Ramos (cell line): ENCODE data around the gene NRCAM.

Experiments used
- in situ Hi-C: fragments of 300-500 bp; cut with MboI; formaldehyde crosslinking; loops from one replicate; pipeline ENCODE4 v1.14.3; 2022; ENCODE audit warnings: low sequenced_read_pairs; ENCODE audit not compliant: unreplicated experiment

Gene NRCAM

GRCh38 chr7:108430664-108431063 lies 25.6 kb downstream of the NRCAM start:
- in situ Hi-C loops: no loop called here

- in situ Hi-C loops: no loop called here
These were observed 28.5 kb downstream of the NRCAM start for GRCh38 chr7:108427766-108428165.

GRCh38 chr7:108425714-108426275 lies 30.4 kb downstream of the NRCAM start:
- in situ Hi-C loops: no loop called here

- in situ Hi-C loops: no loop called here
These were observed 32.2 kb downstream of the NRCAM start for GRCh38 chr7:108424013-108424412.

- in situ Hi-C loops: no loop called here
These were observed 32.9 kb downstream of the NRCAM start for GRCh38 chr7:108423089-108423989.

- in situ Hi-C loops: no loop called here
These were observed 34.4 kb downstream of the NRCAM start for GRCh38 chr7:108421720-108422331.

- in situ Hi-C loops: no loop called here
These were observed 36.0 kb downstream of the NRCAM start for GRCh38 chr7:108419961-108420908.

- in situ Hi-C loops: no loop called here
These were observed 37.3 kb downstream of the NRCAM start for GRCh38 chr7:108418946-108419345.

GRCh38 chr7:108417926-108418325 lies 38.3 kb downstream of the NRCAM start:
- in situ Hi-C loops: no loop called here

- in situ Hi-C loops: no loop called here
These were observed 39.1 kb downstream of the NRCAM start for GRCh38 chr7:108417144-108417543.

GRCh38 chr7:108415821-108416536 lies 40.3 kb downstream of the NRCAM start:
- in situ Hi-C loops: no loop called here

- in situ Hi-C loops: no loop called here
These were observed 41.2 kb downstream of the NRCAM start for GRCh38 chr7:108415084-108415483.

- in situ Hi-C loops: no loop called here
These were observed 42.3 kb downstream of the NRCAM start for GRCh38 chr7:108413782-108414492.

GRCh38 chr7:108413337-108413736 lies 42.9 kb downstream of the NRCAM start:
- in situ Hi-C loops: no loop called here

- in situ Hi-C loops: no loop called here
These were observed 47.1 kb downstream of the NRCAM start for GRCh38 chr7:108409146-108409545.

- in situ Hi-C loops: no loop called here
These were observed 47.8 kb downstream of the NRCAM start for GRCh38 chr7:108408296-108408991.

- in situ Hi-C loops: no loop called here
These were observed 48.6 kb downstream of the NRCAM start for GRCh38 chr7:108407676-108408075.

- in situ Hi-C loops: no loop called here
These were observed 49.9 kb downstream of the NRCAM start for GRCh38 chr7:108406222-108406890.
